Osteocyte (in vitro differentiated cells): ENCODE results near the gene OLFML2B. TPM values are rescaled to one million over a fixed set of nuclear protein-coding genes. Genes with fewer than 3 reads are reported as not detected.
"Not testable (repeated sequence)": the region's sequence is repeated elsewhere in the genome, so short reads cannot be mapped to it uniquely, and the experiment has no call there.

Experiments used
- DNase-seq: peaks from one replicate; pipeline ENCODE4 v3.0.0; 2021; ENCODE audit warnings: mixed read lengths; ENCODE audit not compliant: unreplicated experiment; ENCODE audit errors: extremely low spot score
- H3K27ac Mint-ChIP-seq: one replicate; pipeline ENCODE4 v1.8.0; 2021; ENCODE audit warnings: mild to moderate bottlenecking, mixed read lengths; ENCODE audit not compliant: unreplicated experiment
- H3K27me3 Mint-ChIP-seq: one replicate; pipeline ENCODE4 v1.8.0; 2021; ENCODE audit warnings: mixed read lengths; ENCODE audit not compliant: unreplicated experiment
- H3K36me3 Mint-ChIP-seq: one replicate; pipeline ENCODE4 v1.8.0; 2021; ENCODE audit warnings: mixed read lengths; ENCODE audit not compliant: unreplicated experiment
- H3K4me1 Mint-ChIP-seq: one replicate; pipeline ENCODE4 v1.8.0; 2021; ENCODE audit warnings: mixed read lengths; ENCODE audit not compliant: unreplicated experiment
- H3K4me3 Mint-ChIP-seq: one replicate; pipeline ENCODE4 v1.8.0; 2021; ENCODE audit warnings: mild to moderate bottlenecking, moderate library complexity, mixed read lengths; ENCODE audit not compliant: unreplicated experiment
- H3K9me3 Mint-ChIP-seq: one replicate; pipeline ENCODE4 v1.8.0; 2021; ENCODE audit warnings: mixed read lengths; ENCODE audit not compliant: unreplicated experiment
- CTCF ChIP-seq: fragments of 200-600 bp; sonication (generic); IDR thresholded peaks from 2 replicates; pipeline ENCODE4 v1.5.0; 2021; ENCODE audit warnings: antibody characterized with exemption, mild to moderate bottlenecking, moderate library complexity
- total RNA-seq: library from RNA; stranded (reverse); gene quantifications from 2 replicates; pipeline ENCODE4 v1.2.1, GENCODE V29; 2021

Gene OLFML2B
- total RNA-seq, 1 donor from 2014 or later: 66.7 TPM

- no peak overlapping the region for H3K4me3 Mint-ChIP-seq
- peaks cover 2% of the 10 kb centered on the region for H3K4me1 Mint-ChIP-seq
- H3K27me3 Mint-ChIP-seq: peaks cover 13% of the 10 kb centered on the region
- no peak overlapping the region for H3K27ac Mint-ChIP-seq
- no peak for TF ChIP-seq CTCF
- H3K9me3 Mint-ChIP-seq: no peaks in the 10 kb centered on the region
- no peak for DNase-seq
- H3K36me3 Mint-ChIP-seq: no peaks in the 10 kb centered on the region
Observed at GRCh38 chr1:162055062-162055461, 31.4 kb upstream of the OLFML2B start.

- peaks cover 20% of the 10 kb centered on the region for H3K27me3 Mint-ChIP-seq
- H3K36me3 Mint-ChIP-seq, H3K27ac Mint-ChIP-seq, H3K9me3 Mint-ChIP-seq, H3K4me1 Mint-ChIP-seq, H3K4me3 Mint-ChIP-seq, DNase-seq: not testable (repeated sequence)
Observed at GRCh38 chr1:162053949-162054348, 30.3 kb upstream of the OLFML2B start.

- Mint-ChIP-seq H3K27ac (no peak overlapping the region), H3K4me3 (no peak overlapping the region), H3K4me1 (no peaks in the 10 kb centered on the region), H3K27me3 (peaks cover 45% of the 10 kb centered on the region), H3K36me3 (no peaks in the 10 kb centered on the region), H3K9me3 (no peaks in the 10 kb centered on the region)
- TF ChIP-seq CTCF: no peak
- no peak for DNase-seq
Observed at GRCh38 chr1:162046921-162047320, 23.3 kb upstream of the OLFML2B start.

- peaks cover 27% of the 10 kb centered on the region for H3K27me3 Mint-ChIP-seq
- H3K27ac Mint-ChIP-seq: no peak overlapping the region
- no peak overlapping the region for H3K4me3 Mint-ChIP-seq
- no peaks in the 10 kb centered on the region for H3K36me3 Mint-ChIP-seq
- H3K9me3 Mint-ChIP-seq: no peaks in the 10 kb centered on the region
- no peak for TF ChIP-seq CTCF
- no peaks in the 10 kb centered on the region for H3K4me1 Mint-ChIP-seq
- DNase-seq: no peak
Observed at GRCh38 chr1:162042361-162042760, 18.7 kb upstream of the OLFML2B start.

- peak; percentile 59 for TF ChIP-seq CTCF
- DNase-seq: no peak
- H3K36me3 Mint-ChIP-seq: no peaks in the 10 kb centered on the region
- no peaks in the 10 kb centered on the region for H3K9me3 Mint-ChIP-seq
- H3K27ac Mint-ChIP-seq: no peak overlapping the region
- H3K4me1 Mint-ChIP-seq: no peaks in the 10 kb centered on the region
- H3K27me3 Mint-ChIP-seq: peaks cover 19% of the 10 kb centered on the region
- H3K4me3 Mint-ChIP-seq: no peak overlapping the region
Observed at GRCh38 chr1:162040657-162041056, 17.0 kb upstream of the OLFML2B start.

- Mint-ChIP-seq H3K9me3 (no peaks in the 10 kb centered on the region), H3K4me1 (no peaks in the 10 kb centered on the region), H3K36me3 (no peaks in the 10 kb centered on the region), H3K27ac (no peak overlapping the region), H3K27me3 (peaks cover 17% of the 10 kb centered on the region), H3K4me3 (no peak overlapping the region)
- DNase-seq: no peak
- no peak for TF ChIP-seq CTCF
Observed at GRCh38 chr1:162040001-162040400, 16.3 kb upstream of the OLFML2B start.
